Activated B cell treated with CpG ODN at 0.5 μM for 24 hours (primary cell): Measurements from ENCODE around the gene MED13L. TPM values are rescaled to one million over a fixed set of nuclear protein-coding genes. Genes with fewer than 3 reads are reported as not detected.
A peak's percentile ranks its signal among the peaks of the same experiment; 100 is the strongest.
"Not testable (repeated sequence)": the region's sequence is repeated elsewhere in the genome, so short reads cannot be mapped to it uniquely, and the experiment has no call there.

ENCODE experiments used
- ATAC-seq: fragments of 200-7000 bp; cut with Tn5 transposase; one replicate; pipeline ENCODE4 v1.10.0; 2021; ENCODE audit warnings: low read depth, mild to moderate bottlenecking, moderate library complexity
- CTCF ChIA-PET: fragments of 350-600 bp; sonication (Branson Sonifier 250); formaldehyde crosslinking; loops from one replicate; lab custom pipeline; 2021; ENCODE audit warnings: antibody characterized with exemption; lab: Charles Lee
- POLR2A ChIA-PET: fragments of 350-600 bp; sonication (Branson Sonifier 250); formaldehyde crosslinking; loops from one replicate; lab custom pipeline; 2021; ENCODE audit warnings: antibody characterized with exemption; lab: Charles Lee
- DNase-seq: peaks from one replicate; pipeline ENCODE4 v3.0.0; 2022
- H3K27ac Mint-ChIP-seq: one replicate; pipeline ENCODE4 v1.8.0; 2020; ENCODE audit warnings: mixed read lengths
- H3K27me3 Mint-ChIP-seq: one replicate; pipeline ENCODE4 v1.8.0; 2021; ENCODE audit warnings: mixed read lengths
- H3K36me3 Mint-ChIP-seq: one replicate; pipeline ENCODE4 v1.8.0; 2021; ENCODE audit warnings: low read depth, mixed read lengths
- H3K4me1 Mint-ChIP-seq: one replicate; pipeline ENCODE4 v1.8.0; 2021; ENCODE audit warnings: mixed read lengths
- H3K4me3 Mint-ChIP-seq: one replicate; pipeline ENCODE4 v1.8.0; 2020; ENCODE audit warnings: mild to moderate bottlenecking, mixed read lengths
- H3K9me3 Mint-ChIP-seq: one replicate; pipeline ENCODE4 v1.8.0; 2020; ENCODE audit warnings: mixed read lengths
- CTCF ChIP-seq: fragments of 200-600 bp; IDR thresholded peaks from one replicate; pipeline ENCODE4 v1.8.0; 2022; ENCODE audit warnings: antibody characterized with exemption, mild to moderate bottlenecking
- intact Hi-C: fragments of 100-400 bp; cut with micrococcal nuclease; formaldehyde crosslinking; loops from one replicate; pipeline ENCODE4 v1.15.1; 2024
- total RNA-seq: library from RNA; stranded (reverse); gene quantifications from 2 replicates; pipeline ENCODE4 v1.2.3, GENCODE V29; 2022

The MED13L gene
- total RNA-seq, 1 donor from 2014 or later, result 183 TPM

DNA sequence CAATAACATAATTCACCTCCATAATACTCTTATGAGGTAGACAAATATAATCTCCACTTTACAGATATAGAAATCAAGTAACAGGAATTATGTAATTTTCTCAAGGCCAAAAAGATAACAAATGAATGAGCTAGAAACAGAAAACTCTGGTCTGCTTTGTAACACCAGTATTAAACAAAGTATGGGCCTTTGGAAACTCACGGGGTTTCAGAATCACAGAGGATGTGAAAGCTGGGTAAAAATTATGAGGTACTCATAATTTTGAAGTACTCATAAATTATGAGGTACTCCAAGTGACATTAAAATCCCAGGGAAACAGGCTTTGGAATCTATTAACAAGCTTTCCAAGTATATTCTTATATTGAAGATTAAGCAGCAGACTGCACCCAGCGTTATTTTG is 140.2 kb downstream of the MED13L start:
- Mint-ChIP-seq H3K36me3 (no peaks in the 10 kb centered on the region), H3K9me3 (no peaks in the 10 kb centered on the region), H3K27ac (peak overlapping the region; percentile 14), H3K4me3 (no peak overlapping the region), H3K27me3 (no peaks in the 10 kb centered on the region), H3K4me1 (peaks cover 72% of the 10 kb centered on the region)
- TF ChIP-seq CTCF, result no peak
- ChIA-PET POLR2A (interaction anchor here (0.6 to 1.1 kb wide), 2 partner anchors 9 to 540 kb away, joined by 3 to 4 read pairs; no protein-coding TSS in a partner anchor), CTCF (interaction anchor here (0.7 to 1.6 kb wide), 3 partner anchors 99 to 572 kb away, joined by 3 to 7 read pairs (median 3); no protein-coding TSS in a partner anchor)
- intact Hi-C loops, result loop anchor here (2.0 kb wide), 2 partner anchors 15 kb away; no protein-coding TSS in a partner anchor
- DNase-seq (no peak), ATAC-seq (no peak)

GRCh38 chr12:116136340-116136739 is 141.2 kb downstream of the MED13L start:
- Mint-ChIP-seq H3K27ac (no peak overlapping the region), H3K4me3 (no peak overlapping the region), H3K36me3 (no peaks in the 10 kb centered on the region), H3K27me3 (no peaks in the 10 kb centered on the region), H3K9me3 (no peaks in the 10 kb centered on the region), H3K4me1 (peaks cover 66% of the 10 kb centered on the region)
- ChIA-PET POLR2A (interaction anchor here (1.1 kb wide), 1 partner anchor 10 kb away, joined by 3 read pairs; no protein-coding TSS in a partner anchor), CTCF (interaction anchor here (1.2 kb wide), 1 partner anchor 573 kb away, joined by 3 read pairs; no protein-coding TSS in a partner anchor)
- ATAC-seq (peak; percentile 56), DNase-seq (no peak)
- TF ChIP-seq CTCF, result no peak
- intact Hi-C loops, result loop anchor here (2.0 kb wide), 2 partner anchors 14 to 16 kb away; no protein-coding TSS in a partner anchor

- ChIA-PET POLR2A (interaction anchor here (0.5 kb wide), 1 partner anchor 91 kb away, joined by 5 read pairs; no protein-coding TSS in a partner anchor), CTCF (no interaction called here)
- intact Hi-C loops, result no loop called here
- H3K36me3 Mint-ChIP-seq, result no peaks in the 10 kb centered on the region
- H3K4me1 Mint-ChIP-seq, result peaks cover 73% of the 10 kb centered on the region
- no peaks in the 10 kb centered on the region for H3K27me3 Mint-ChIP-seq
- no peak for TF ChIP-seq CTCF
- no peaks in the 10 kb centered on the region for H3K9me3 Mint-ChIP-seq
- no peak for DNase-seq
- no peak overlapping the region for H3K27ac Mint-ChIP-seq
- ATAC-seq, result no peak
- no peak overlapping the region for H3K4me3 Mint-ChIP-seq
Measured at GRCh38 chr12:116135209-116135930, 142.1 kb downstream of the MED13L start.

- DNase-seq (no peak), ATAC-seq (no peak)
- Mint-ChIP-seq H3K4me1 (peaks cover 74% of the 10 kb centered on the region), H3K27me3 (no peaks in the 10 kb centered on the region), H3K4me3 (no peak overlapping the region), H3K9me3 (no peaks in the 10 kb centered on the region), H3K27ac (no peak overlapping the region), H3K36me3 (no peaks in the 10 kb centered on the region)
- ChIA-PET POLR2A (interaction anchor here (1.0 kb wide), 1 partner anchor 15 kb away, joined by 3 read pairs; no protein-coding TSS in a partner anchor), CTCF (interaction anchor here (0.7 kb wide), 1 partner anchor 15 kb away, joined by 3 read pairs; no protein-coding TSS in a partner anchor)
- intact Hi-C loops, result no loop called here
- TF ChIP-seq CTCF, result no peak
Measured at GRCh38 chr12:116133636-116134214, 143.8 kb downstream of the MED13L start.

- DNase-seq (no peak), ATAC-seq (peak; percentile 28)
- ChIA-PET POLR2A (interaction anchor here (0.5 to 1.0 kb wide), 2 partner anchors 14 to 27 kb away, joined by 3 read pairs; no protein-coding TSS in a partner anchor), CTCF (interaction anchor here (0.7 kb wide), 1 partner anchor 15 kb away, joined by 3 read pairs; no protein-coding TSS in a partner anchor)
- intact Hi-C loops, result no loop called here
- no peaks in the 10 kb centered on the region for H3K27me3 Mint-ChIP-seq
- peak overlapping the region; percentile 21 for H3K4me3 Mint-ChIP-seq
- no peak for TF ChIP-seq CTCF
- peaks cover 69% of the 10 kb centered on the region for H3K4me1 Mint-ChIP-seq
- no peaks in the 10 kb centered on the region for H3K36me3 Mint-ChIP-seq
- no peaks in the 10 kb centered on the region for H3K9me3 Mint-ChIP-seq
- peak overlapping the region; percentile 20 for H3K27ac Mint-ChIP-seq
Measured at GRCh38 chr12:116133149-116133548, 144.3 kb downstream of the MED13L start.

DNA sequence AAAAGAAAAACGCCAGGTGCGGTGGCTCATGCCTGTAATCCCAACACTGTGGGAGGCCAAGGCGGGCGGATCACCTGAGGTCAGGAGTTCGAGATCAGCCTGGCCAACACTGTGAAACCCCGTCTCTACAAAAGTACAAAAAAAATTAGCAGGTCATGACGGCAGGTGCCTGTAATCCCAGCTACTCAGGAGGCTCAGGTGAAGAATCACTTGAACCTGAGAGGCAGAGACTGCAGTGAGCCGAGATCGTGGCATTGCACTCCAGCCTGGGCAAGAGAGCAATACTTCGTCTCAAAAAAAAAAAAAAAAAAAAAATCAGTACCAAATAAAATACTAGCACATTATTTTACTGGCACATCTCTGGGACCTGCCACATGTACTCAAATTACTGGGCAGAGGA is 145.5 kb downstream of the MED13L start:
- ATAC-seq, CTCF ChIA-PET, H3K36me3 Mint-ChIP-seq, H3K9me3 Mint-ChIP-seq, intact Hi-C loops, POLR2A ChIA-PET, H3K27ac Mint-ChIP-seq, H3K4me3 Mint-ChIP-seq, DNase-seq, H3K27me3 Mint-ChIP-seq: not testable (repeated sequence)
- H3K4me1 Mint-ChIP-seq, result peaks cover 71% of the 10 kb centered on the region
